H9 (cell line): ENCODE data around the gene BIRC7. TPM values are rescaled to one million over a fixed set of nuclear protein-coding genes. Genes with fewer than 3 reads are reported as not detected.

Experiments
- DNase-seq: peaks from one replicate; pipeline ENCODE4 v3.0.0-alpha.2; 2017
- H2AFZ ChIP-seq: one replicate; pipeline ENCODE4 v1.6.1; 2013; ENCODE audit warnings: mild to moderate bottlenecking, low read length, control low read depth, moderate library complexity
- H2AK5ac ChIP-seq: 2 replicates; pipeline ENCODE4 v1.6.1; 2013; ENCODE audit warnings: low read length, control low read depth, mixed read lengths; ENCODE audit not compliant: insufficient read length
- H2BK120ac ChIP-seq: one replicate; pipeline ENCODE4 v1.6.1; 2013; ENCODE audit warnings: low read depth, mild to moderate bottlenecking, low read length, control low read depth, inconsistent platforms; ENCODE audit not compliant: poor library complexity, severe bottlenecking
- H2BK12ac ChIP-seq: 2 replicates; pipeline ENCODE4 v1.6.1; 2013; ENCODE audit warnings: low read length, control low read depth, mixed read lengths, low read depth; ENCODE audit not compliant: insufficient read length
- H2BK15ac ChIP-seq: 2 replicates; pipeline ENCODE4 v1.6.1; 2013; ENCODE audit warnings: low read depth, low read length, control low read depth
- H2BK20ac ChIP-seq: one replicate; pipeline ENCODE4 v1.6.1; 2013; ENCODE audit warnings: low read depth, mild to moderate bottlenecking, low read length, control low read depth, inconsistent platforms; ENCODE audit not compliant: poor library complexity, severe bottlenecking
- H2BK5ac ChIP-seq: 2 replicates; pipeline ENCODE4 v1.6.1; 2013; ENCODE audit warnings: low read length, control low read depth, mixed read lengths; ENCODE audit not compliant: insufficient read length
- H3K14ac ChIP-seq: 2 replicates; pipeline ENCODE4 v1.6.1; 2013; ENCODE audit warnings: low read length, control low read depth; ENCODE audit not compliant: insufficient read depth
- H3K18ac ChIP-seq: 2 replicates; pipeline ENCODE4 v1.6.1; 2013; ENCODE audit warnings: low read depth, mild to moderate bottlenecking, mixed read lengths, low read length, control low read depth; ENCODE audit not compliant: insufficient read length
- H3K23ac ChIP-seq: 2 replicates; pipeline ENCODE4 v1.6.1; 2013; ENCODE audit warnings: low read length, control low read depth, mixed read lengths, low read depth; ENCODE audit not compliant: insufficient read length
- H3K23me2 ChIP-seq: 2 replicates; pipeline ENCODE4 v1.6.1; 2013; ENCODE audit warnings: low read depth, mild to moderate bottlenecking, mixed read lengths, low read length, control low read depth; ENCODE audit not compliant: insufficient read length, poor library complexity, severe bottlenecking
- H3K27ac ChIP-seq: 2 replicates; pipeline ENCODE4 v1.5.1; 2013; ENCODE audit warnings: low read length, control low read depth, mixed read lengths, low read depth; ENCODE audit not compliant: insufficient read length
- H3K27me3 ChIP-seq: 2 replicates; pipeline ENCODE4 v1.6.1; 2013; ENCODE audit warnings: low read length, control low read depth, inconsistent platforms; ENCODE audit not compliant: insufficient read depth
- H3K4ac ChIP-seq: 2 replicates; pipeline ENCODE4 v1.6.1; 2013; ENCODE audit warnings: low read depth, mild to moderate bottlenecking, control low read depth, inconsistent platforms, low read length, moderate library complexity
- H3K4me1 ChIP-seq: 2 replicates; pipeline ENCODE4 v1.6.1; 2013; ENCODE audit warnings: low read length, control low read depth, inconsistent platforms; ENCODE audit not compliant: insufficient read depth
- H3K4me2 ChIP-seq: 2 replicates; pipeline ENCODE4 v1.6.1; 2013; ENCODE audit warnings: low read length, control low read depth, mixed read lengths; ENCODE audit not compliant: insufficient read length, insufficient read depth
- H3K56ac ChIP-seq: 2 replicates; pipeline ENCODE4 v1.6.1; 2013; ENCODE audit warnings: low read depth, mild to moderate bottlenecking, mixed read lengths, low read length, control low read depth; ENCODE audit not compliant: insufficient read length
- H3K79me1 ChIP-seq: 2 replicates; pipeline ENCODE4 v1.6.1; 2013; ENCODE audit warnings: low read depth, mild to moderate bottlenecking, moderate library complexity, low read length, control low read depth, inconsistent platforms; ENCODE audit not compliant: insufficient read depth, poor library complexity, severe bottlenecking
- H3K79me2 ChIP-seq: 2 replicates; pipeline ENCODE4 v1.6.1; 2013; ENCODE audit warnings: low read length, control low read depth, inconsistent platforms; ENCODE audit not compliant: insufficient read depth
- H3K9ac ChIP-seq: 2 replicates; pipeline ENCODE4 v1.6.1; 2013; ENCODE audit warnings: low read length, control low read depth, mixed read lengths; ENCODE audit not compliant: insufficient read length; ENCODE audit errors: extremely low read depth
- H3K9me3 ChIP-seq: one replicate; pipeline ENCODE4 v1.6.1; 2013; ENCODE audit warnings: low read depth, low read length, inconsistent platforms; ENCODE audit not compliant: control insufficient read depth
- H3T11ph ChIP-seq: one replicate; pipeline ENCODE4 v1.6.1; 2013; ENCODE audit warnings: mild to moderate bottlenecking, low read length, control low read depth, inconsistent platforms
- H4K20me1 ChIP-seq: one replicate; pipeline ENCODE4 v1.6.1; 2013; ENCODE audit not compliant: control insufficient read depth, insufficient read length, insufficient read depth
- H4K5ac ChIP-seq: 2 replicates; pipeline ENCODE4 v1.6.1; 2013; ENCODE audit warnings: low read depth, mild to moderate bottlenecking, mixed read lengths, low read length, control low read depth; ENCODE audit not compliant: insufficient read length
- H4K8ac ChIP-seq: replicated peaks from 2 replicates; pipeline ENCODE4 v1.6.1; 2013; ENCODE audit warnings: low read length, control low read depth, mixed read lengths, low read depth; ENCODE audit not compliant: insufficient read length
- H4K91ac ChIP-seq: 2 replicates; pipeline ENCODE4 v1.6.1; 2013; ENCODE audit warnings: low read depth, mild to moderate bottlenecking, moderate library complexity, mixed read lengths, low read length, control low read depth; ENCODE audit not compliant: insufficient read length
- H3K27ac Mint-ChIP-seq, 3 experiments: 2 replicates in 2 of 3; 3 replicates in 1 of 3; pipeline ENCODE4 v1.8.0; 2020 to 2021; ENCODE audit warnings: mixed read lengths in 3 of 3, mild to moderate bottlenecking in 1 of 3, moderate library complexity in 1 of 3
- H3K27me3 Mint-ChIP-seq: 2 replicates; pipeline ENCODE4 v1.8.0; 2021; ENCODE audit warnings: low read depth, mild to moderate bottlenecking, moderate library complexity, mixed read lengths
- H3K36me3 Mint-ChIP-seq, 3 experiments: 2 replicates in 2 of 3; 3 replicates in 1 of 3; pipeline ENCODE4 v1.8.0; 2020 to 2021; ENCODE audit warnings: low read depth in 3 of 3, mixed read lengths in 3 of 3; ENCODE audit not compliant: insufficient read depth in 1 of 3
- H3K4me1 Mint-ChIP-seq, 2 experiments: 2 replicates each; pipeline ENCODE4 v1.8.0; 2020; ENCODE audit warnings: mixed read lengths in 2 of 2
- H3K4me3 Mint-ChIP-seq, 2 experiments: 2 replicates in 1 of 2; 3 replicates in 1 of 2; pipeline ENCODE4 v1.8.0; 2020 to 2021; ENCODE audit warnings: mild to moderate bottlenecking in 2 of 2, mixed read lengths in 2 of 2, moderate library complexity in 1 of 2
- H3K9me3 Mint-ChIP-seq, 2 experiments: 2 replicates in 1 of 2; 3 replicates in 1 of 2; pipeline ENCODE4 v1.8.0; 2020; ENCODE audit warnings: mild to moderate bottlenecking in 2 of 2, mixed read lengths in 2 of 2, moderate library complexity in 1 of 2
- WGBS: extraction: QIAGEN DNeasy Blood & Tissue Kit; methylation state at CpG from one replicate; pipeline ENCODE4 v1.1.7; 2013; ENCODE audit warnings: missing lambda C conversion rate, low lambda C conversion rate, mixed read lengths; ENCODE audit not compliant: insufficient read length; ENCODE audit errors: extremely low coverage; 5-methylcytosine and 5-hydroxymethylcytosine counted together
- total RNA-seq: library from RNA; stranded (reverse); gene quantifications from 2 replicates; pipeline ENCODE4 v1.2.1, GENCODE V29; 2021
- TF ChIP-seq, protein P1 (sequence below): fragments of 200-600 bp; sonication (generic); conservative IDR thresholded peaks from 3 replicates; pipeline ENCODE4 v1.8.0; 2021; ENCODE audit warnings: antibody characterized with exemption, mild to moderate bottlenecking

Gene BIRC7
- total RNA-seq, 1 experiment from 2014 or later, result not detected

DNA sequence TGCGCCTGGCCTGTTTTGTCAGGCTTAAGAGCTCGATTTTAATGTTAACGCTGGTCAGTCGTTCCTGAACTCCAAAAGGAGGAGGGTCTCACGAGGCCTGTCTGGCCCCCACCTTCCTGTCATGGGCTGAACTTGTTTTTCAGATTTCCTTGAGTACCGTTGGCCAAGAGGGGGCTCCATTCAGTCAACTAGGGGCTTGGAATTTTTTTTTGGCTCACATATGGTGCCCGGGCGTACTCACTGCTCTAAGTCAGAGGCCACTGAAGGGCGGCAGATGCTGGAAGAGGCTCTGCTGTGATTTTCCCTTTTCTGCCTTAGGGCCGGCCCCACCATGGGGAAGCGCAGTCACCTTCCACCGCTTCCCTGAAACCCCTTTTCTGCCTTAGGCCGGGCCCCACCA, 6.9 kb upstream of the BIRC7 start:
- Histone ChIP-seq H2BK20ac (no peak overlapping the region), H3K56ac (no peak overlapping the region), H2BK5ac (no peak overlapping the region), H3K4me1 (no peaks in the 10 kb centered on the region; the same call in 1 of the 2 replicates), H3K4ac (no peak overlapping the region), H3K23ac (no peak overlapping the region), H2BK15ac (no peak overlapping the region), H4K20me1 (no peaks in the 10 kb centered on the region), H3T11ph (no peak overlapping the region), H2BK12ac (no peak overlapping the region), H3K23me2 (no peaks in the 10 kb centered on the region), H3K4me2 (no peak overlapping the region), H2AK5ac (no peak overlapping the region), H3K18ac (no peak overlapping the region), H3K9ac (no peak overlapping the region), H3K14ac (no peak overlapping the region; the same call in 1 of the 2 replicates), H3K9me3 (no peaks in the 10 kb centered on the region), H4K8ac (no peak overlapping the region), H2BK120ac (no peak overlapping the region), H3K79me1 (no peaks in the 10 kb centered on the region), H3K27me3 (no peaks in the 10 kb centered on the region), H4K5ac (no peak overlapping the region), H4K91ac (no peak overlapping the region), H3K27ac (no peak overlapping the region), H3K79me2 (no peaks in the 10 kb centered on the region), H2AFZ (no peak overlapping the region)
- no peak for DNase-seq
- H3K4me3 Mint-ChIP-seq, result peak overlapping the region in 1 of 2 experiments; percentile 38; a peak in 1 of 5 replicates
- no CpG with 5 or more reads among the region's 13 CpGs for WGBS
- H3K4me1 Mint-ChIP-seq, result peaks cover 29 to 68% of the 10 kb centered on the region in 2 experiments
- TF ChIP-seq, protein P1, sequence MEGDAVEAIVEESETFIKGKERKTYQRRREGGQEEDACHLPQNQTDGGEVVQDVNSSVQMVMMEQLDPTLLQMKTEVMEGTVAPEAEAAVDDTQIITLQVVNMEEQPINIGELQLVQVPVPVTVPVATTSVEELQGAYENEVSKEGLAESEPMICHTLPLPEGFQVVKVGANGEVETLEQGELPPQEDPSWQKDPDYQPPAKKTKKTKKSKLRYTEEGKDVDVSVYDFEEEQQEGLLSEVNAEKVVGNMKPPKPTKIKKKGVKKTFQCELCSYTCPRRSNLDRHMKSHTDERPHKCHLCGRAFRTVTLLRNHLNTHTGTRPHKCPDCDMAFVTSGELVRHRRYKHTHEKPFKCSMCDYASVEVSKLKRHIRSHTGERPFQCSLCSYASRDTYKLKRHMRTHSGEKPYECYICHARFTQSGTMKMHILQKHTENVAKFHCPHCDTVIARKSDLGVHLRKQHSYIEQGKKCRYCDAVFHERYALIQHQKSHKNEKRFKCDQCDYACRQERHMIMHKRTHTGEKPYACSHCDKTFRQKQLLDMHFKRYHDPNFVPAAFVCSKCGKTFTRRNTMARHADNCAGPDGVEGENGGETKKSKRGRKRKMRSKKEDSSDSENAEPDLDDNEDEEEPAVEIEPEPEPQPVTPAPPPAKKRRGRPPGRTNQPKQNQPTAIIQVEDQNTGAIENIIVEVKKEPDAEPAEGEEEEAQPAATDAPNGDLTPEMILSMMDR, result peak; percentile 34; the same call in 1 of the 3 replicates
- peak overlapping the region in 1 of 3 experiments; percentile 55; a peak in 2 of 7 replicates for H3K27ac Mint-ChIP-seq
- no peaks in the 10 kb centered on the region for H3K36me3 Mint-ChIP-seq
- no peaks in the 10 kb centered on the region; a peak in 1 of 5 replicates for H3K9me3 Mint-ChIP-seq
- H3K27me3 Mint-ChIP-seq, result peaks cover 18% of the 10 kb centered on the region
